PC-3 (cell line): ENCODE measurements around the gene POTEC. TPM values are rescaled to one million over a fixed set of nuclear protein-coding genes. Genes with fewer than 3 reads are reported as not detected.
"Not testable (repeated sequence)": the region's sequence is repeated elsewhere in the genome, so short reads cannot be mapped to it uniquely, and the experiment has no call there.

ENCODE experiments used
- ATAC-seq: fragments of 200-7000 bp; cut with Tn5 transposase; 2 replicates; pipeline ENCODE4 v1.9.1; 2020; ENCODE audit warnings: mild to moderate bottlenecking, moderate library complexity
- Bru-seq: library from RNA; stranded (reverse); fragments of 400-500 nt; gene quantifications from one replicate; lab custom pipeline; 2021; lab: Mats Ljungman, UMichigan
- BruChase-seq, 2 experiments: library from RNA; stranded (reverse); fragments of 400-500 nt; gene quantifications; one replicate each; lab custom pipeline; 2021; lab: Mats Ljungman, UMichigan
- BruUV-seq: library from RNA; stranded (reverse); fragments of 400-500 nt; replicated peaks from 2 replicates; lab custom pipeline; 2021; lab: Mats Ljungman, UMichigan
- CTCF ChIA-PET: fragments of 300-600 bp; sonication (Branson Sonifier 250); formaldehyde crosslinking; loops from one replicate; lab custom pipeline; 2022; ENCODE audit warnings: antibody characterized with exemption; lab: Charles Lee
- POLR2A ChIA-PET: fragments of 300-600 bp; sonication (Branson Sonifier 250); formaldehyde crosslinking; loops from one replicate; lab custom pipeline; 2022; ENCODE audit warnings: antibody characterized with exemption; ENCODE audit not compliant: unreplicated experiment; lab: Charles Lee
- DNase-seq: peaks from one replicate; pipeline ENCODE4 v3.0.0-alpha.2; 2015
- H2AFZ ChIP-seq: fragments of 300-600 bp; sonication (generic); 2 replicates; pipeline ENCODE4 v1.6.0; 2016; ENCODE audit warnings: antibody characterized with exemption, low read length
- H3F3A ChIP-seq: fragments of 300-600 bp; sonication (generic); one replicate; pipeline ENCODE4 v1.6.0; 2017; ENCODE audit warnings: antibody characterized with exemption, low read length, control low read depth, mild to moderate bottlenecking; ENCODE audit not compliant: unreplicated experiment
- H3K27ac ChIP-seq: fragments of 300-600 bp; sonication (generic); 2 replicates; pipeline ENCODE4 v1.5.1; 2016; ENCODE audit warnings: mild to moderate bottlenecking, low read length
- H3K27me3 ChIP-seq: fragments of 300-600 bp; sonication (generic); 2 replicates; pipeline ENCODE4 v1.6.1; 2016; ENCODE audit warnings: low read length, mixed read lengths
- H3K36me3 ChIP-seq: fragments of 300-600 bp; sonication (generic); 2 replicates; pipeline ENCODE4 v1.6.1; 2016; ENCODE audit warnings: low read depth, mixed run types, low read length, mixed read lengths
- H3K4me1 ChIP-seq: fragments of 300-600 bp; sonication (generic); 2 replicates; pipeline ENCODE4 v1.5.1; 2016; ENCODE audit warnings: low read length; ENCODE audit not compliant: insufficient read depth
- H3K4me2 ChIP-seq: fragments of 300-600 bp; sonication (generic); 2 replicates; pipeline ENCODE4 v1.6.0; 2016; ENCODE audit warnings: low read length
- H3K4me3 ChIP-seq: fragments of 300-600 bp; sonication (generic); 2 replicates; pipeline ENCODE4 v1.5.1; 2016; ENCODE audit warnings: mild to moderate bottlenecking, low read length, mixed read lengths
- H3K79me2 ChIP-seq: fragments of 300-600 bp; sonication (generic); 2 replicates; pipeline ENCODE4 v1.6.1; 2017; ENCODE audit warnings: low read length, mixed read lengths
- H3K9ac ChIP-seq: fragments of 300-600 bp; sonication (generic); 2 replicates; pipeline ENCODE4 v1.6.0; 2016; ENCODE audit warnings: mild to moderate bottlenecking, low read length
- H3K9me2 ChIP-seq: fragments of 300-600 bp; sonication (generic); replicated peaks from 2 replicates; pipeline ENCODE4 v1.6.1; 2016; ENCODE audit warnings: mixed run types, low read length, mixed read lengths
- H3K9me3 ChIP-seq: fragments of 300-600 bp; sonication (generic); 2 replicates; pipeline ENCODE4 v1.6.1; 2016; ENCODE audit warnings: low read length, mixed read lengths
- H4K20me1 ChIP-seq: fragments of 300-600 bp; sonication (generic); 2 replicates; pipeline ENCODE4 v1.6.1; 2016; ENCODE audit warnings: low read length, mixed read lengths
- EZH2 ChIP-seq: fragments of 300-600 bp; sonication (generic); IDR thresholded peaks from one replicate; pipeline ENCODE4 v1.6.1; 2017; ENCODE audit warnings: antibody characterized with exemption, mild to moderate bottlenecking, low read length; ENCODE audit not compliant: unreplicated experiment
- EZH2phosphoT487 ChIP-seq: fragments of 300-600 bp; sonication (generic); IDR thresholded peaks from 2 replicates; pipeline ENCODE4 v1.6.1; 2018; ENCODE audit warnings: mild to moderate bottlenecking, antibody characterized with exemption, low read length, borderline replicate concordance
- intact Hi-C: fragments of 100-400 bp; cut with micrococcal nuclease; formaldehyde crosslinking; loops from 2 replicates; pipeline ENCODE4 v1.9.0; 2023
- long read RNA-seq: library from polyadenylated mRNA; unstranded; transcript quantifications from one replicate; pipeline ENCODE4 v2.0.0, GENCODE V29; 2021; ENCODE audit not compliant: unreplicated experiment
- total RNA-seq: library from RNA; depleted of rRNA; stranded (reverse); fragments of >200 nt; gene quantifications from 2 replicates; pipeline ENCODE4 v1.2.3, GENCODE V29; 2014; rRNA removed
- TF ChIP-seq, protein P1 (sequence below): fragments of 300-600 bp; sonication (generic); conservative IDR thresholded peaks from 2 replicates; pipeline ENCODE4 v1.5.1; 2017; ENCODE audit warnings: antibody characterized with exemption, low read depth, mild to moderate bottlenecking, low read length

Gene POTEC
- total RNA-seq (0.04 TPM in 1 of 2 replicates, not detected in the other), Bru-seq, nascent RNA (percentile 12 among the genes with signal in this experiment), BruChase-seq, experiment 1, labeled RNA remaining after a 6-hour chase (percentile 11 among the genes with signal in this experiment), BruChase-seq, experiment 2, labeled RNA remaining after a 2-hour chase (percentile 16 among the genes with signal in this experiment)
- long read RNA-seq, partial matches to known transcripts = 0 of 1 reads
- long read RNA-seq, other reads (novel, unspliced or antisense) = 1 of 1 reads

DNA sequence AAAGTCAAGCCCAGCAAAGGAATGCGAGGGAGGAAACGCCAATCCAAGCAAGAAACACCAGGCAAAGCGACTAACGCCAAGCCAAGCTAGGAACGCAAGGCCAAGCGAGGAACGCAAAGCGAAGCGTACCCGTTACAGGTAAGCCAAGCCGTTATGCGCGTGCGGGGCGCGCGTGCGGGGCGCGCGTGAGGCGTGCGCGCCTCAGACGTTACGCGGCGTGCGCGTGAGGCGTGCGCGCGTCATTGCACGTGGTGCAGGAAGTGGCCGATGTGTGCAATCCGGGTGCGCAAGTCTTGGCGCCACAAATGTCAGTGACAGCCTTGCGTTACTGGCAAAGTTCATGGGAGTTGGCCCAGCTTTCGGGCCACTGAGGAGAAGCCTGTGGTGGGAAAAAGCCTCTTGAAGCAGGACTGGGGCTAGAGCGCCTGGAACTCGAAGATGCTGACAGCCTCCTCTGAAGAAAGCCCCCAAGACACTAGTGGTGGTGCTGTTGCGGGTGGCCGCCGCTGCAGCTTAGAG is at the start of gene POTEC:
TSS of gene POTEC (minus strand) at position 155 of the 519 bp plus-strand sequence. CDS start 454 bp downstream, outside the sequence.
- H3K79me2 ChIP-seq, DNase-seq, H3K4me3 ChIP-seq, H3K4me1 ChIP-seq, H3K27me3 ChIP-seq, H3K36me3 ChIP-seq, CTCF ChIA-PET, H3K9ac ChIP-seq, H4K20me1 ChIP-seq, H3K9me3 ChIP-seq, H3K4me2 ChIP-seq, H2AFZ ChIP-seq, BruUV-seq, ATAC-seq, H3F3A ChIP-seq, H3K9me2 ChIP-seq, H3K27ac ChIP-seq, intact Hi-C loops, POLR2A ChIA-PET: not testable (repeated sequence)

DNA sequence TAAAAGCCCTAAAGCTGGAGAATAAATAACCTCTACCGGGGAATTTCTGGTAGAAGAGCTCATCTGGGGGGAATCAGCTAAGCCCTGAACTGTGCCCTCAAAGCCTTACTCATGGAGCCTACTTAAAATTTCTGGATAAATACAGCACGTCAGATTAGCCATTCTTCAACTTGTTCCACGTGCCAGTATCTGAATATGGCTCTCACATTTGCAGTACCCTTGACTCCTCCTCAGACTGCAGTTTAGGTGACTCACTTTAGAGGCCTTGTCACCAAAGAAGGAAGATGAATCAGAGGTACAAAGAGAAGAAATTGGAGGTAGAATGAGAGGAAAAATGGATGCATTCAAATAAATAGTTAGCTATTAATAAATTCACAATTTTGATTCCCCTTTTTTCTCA is 34.6 kb upstream of the POTEC start:
- intact Hi-C loops = no loop called here
- no peak overlapping the region for H3K4me2 ChIP-seq
- H3K9ac ChIP-seq = no peak overlapping the region
- peak; percentile 66 for DNase-seq
- BruUV-seq = no TSS peak
- H3K9me2 ChIP-seq = no peaks in the 10 kb centered on the region
- no peaks in the 10 kb centered on the region for H3K36me3 ChIP-seq
- peak; percentile 99 for ATAC-seq
- H2AFZ ChIP-seq = peak overlapping the region; percentile 61; the same call in 1 of the 2 replicates
- no peaks in the 10 kb centered on the region for H3K9me3 ChIP-seq
- H3K79me2 ChIP-seq = no peaks in the 10 kb centered on the region
- CTCF ChIA-PET = interaction anchor here (0.6 kb wide), 1 partner anchor 1187 kb away, joined by 4 read pairs; no protein-coding TSS in a partner anchor
- H3K4me3 ChIP-seq = no peak overlapping the region
- H3F3A ChIP-seq = no peaks in the 10 kb centered on the region
- peak overlapping the region; percentile 34 for H3K27ac ChIP-seq
- TF ChIP-seq, protein P1, sequence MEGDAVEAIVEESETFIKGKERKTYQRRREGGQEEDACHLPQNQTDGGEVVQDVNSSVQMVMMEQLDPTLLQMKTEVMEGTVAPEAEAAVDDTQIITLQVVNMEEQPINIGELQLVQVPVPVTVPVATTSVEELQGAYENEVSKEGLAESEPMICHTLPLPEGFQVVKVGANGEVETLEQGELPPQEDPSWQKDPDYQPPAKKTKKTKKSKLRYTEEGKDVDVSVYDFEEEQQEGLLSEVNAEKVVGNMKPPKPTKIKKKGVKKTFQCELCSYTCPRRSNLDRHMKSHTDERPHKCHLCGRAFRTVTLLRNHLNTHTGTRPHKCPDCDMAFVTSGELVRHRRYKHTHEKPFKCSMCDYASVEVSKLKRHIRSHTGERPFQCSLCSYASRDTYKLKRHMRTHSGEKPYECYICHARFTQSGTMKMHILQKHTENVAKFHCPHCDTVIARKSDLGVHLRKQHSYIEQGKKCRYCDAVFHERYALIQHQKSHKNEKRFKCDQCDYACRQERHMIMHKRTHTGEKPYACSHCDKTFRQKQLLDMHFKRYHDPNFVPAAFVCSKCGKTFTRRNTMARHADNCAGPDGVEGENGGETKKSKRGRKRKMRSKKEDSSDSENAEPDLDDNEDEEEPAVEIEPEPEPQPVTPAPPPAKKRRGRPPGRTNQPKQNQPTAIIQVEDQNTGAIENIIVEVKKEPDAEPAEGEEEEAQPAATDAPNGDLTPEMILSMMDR = no peak
- TF ChIP-seq EZH2phosphoT487 (no peak), EZH2 (no peak)
- POLR2A ChIA-PET = no interaction called here
- no peaks in the 10 kb centered on the region for H3K27me3 ChIP-seq
- no peaks in the 10 kb centered on the region for H4K20me1 ChIP-seq
- H3K4me1 ChIP-seq = peaks cover 3% of the 10 kb centered on the region; the same call in 1 of the 2 replicates

- peak; percentile 40 for DNase-seq
- H3K79me2 ChIP-seq, POLR2A ChIA-PET, H3K4me2 ChIP-seq, H3K9me3 ChIP-seq, H3K4me3 ChIP-seq, H3K9me2 ChIP-seq, BruUV-seq, ATAC-seq, intact Hi-C loops, H3K27ac ChIP-seq, H3K9ac ChIP-seq, H4K20me1 ChIP-seq, CTCF ChIA-PET, H3F3A ChIP-seq, H3K4me1 ChIP-seq, H3K36me3 ChIP-seq, H2AFZ ChIP-seq, H3K27me3 ChIP-seq: not testable (repeated sequence)
Measured at GRCh38 chr18:14559502-14559901, 16.1 kb upstream of the POTEC start.

DNA sequence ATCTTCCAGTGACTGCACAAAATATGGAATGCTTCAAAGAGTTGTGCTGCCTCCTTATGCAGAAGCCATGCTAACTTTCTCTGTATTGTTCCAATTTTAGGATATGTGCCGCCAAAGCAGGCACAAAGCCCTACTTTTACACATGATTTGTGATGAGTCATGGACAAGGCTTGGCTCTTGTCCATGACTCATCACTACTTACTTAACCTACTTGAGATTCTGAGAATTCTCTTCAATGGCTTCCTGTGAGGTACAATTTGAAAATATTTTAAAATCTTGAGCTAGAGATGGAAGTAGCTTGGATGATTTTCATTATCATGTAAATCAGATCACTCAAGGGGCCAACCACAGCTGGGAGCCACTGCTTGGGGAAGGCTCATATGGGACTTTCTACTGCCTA is 11.7 kb downstream of the POTEC start:
- H3K4me3 ChIP-seq, H3K9me3 ChIP-seq, BruUV-seq, H3K27me3 ChIP-seq, ATAC-seq, intact Hi-C loops, H2AFZ ChIP-seq, H4K20me1 ChIP-seq, H3F3A ChIP-seq, H3K4me1 ChIP-seq, H3K9ac ChIP-seq, CTCF ChIA-PET, H3K9me2 ChIP-seq, H3K27ac ChIP-seq, H3K79me2 ChIP-seq, H3K36me3 ChIP-seq, POLR2A ChIA-PET, H3K4me2 ChIP-seq: not testable (repeated sequence)
- DNase-seq = peak; percentile 50

- H4K20me1 ChIP-seq, H3K4me2 ChIP-seq, POLR2A ChIA-PET, H3K4me3 ChIP-seq, H3K27ac ChIP-seq, H3K9ac ChIP-seq, H2AFZ ChIP-seq, H3K27me3 ChIP-seq, intact Hi-C loops, H3F3A ChIP-seq, H3K79me2 ChIP-seq, H3K4me1 ChIP-seq, H3K9me3 ChIP-seq, H3K36me3 ChIP-seq, BruUV-seq, CTCF ChIA-PET, H3K9me2 ChIP-seq: not testable (repeated sequence)
- DNase-seq (peak; percentile 58), ATAC-seq (peak; percentile 87)
Measured at GRCh38 chr18:14510707-14511106, 32.7 kb downstream of the POTEC start.
